Mucosa of descending colon (tissue), 3 donors: ENCODE results near the gene ZNF140. TPM values are rescaled to one million over a fixed set of nuclear protein-coding genes. Genes with fewer than 3 reads are reported as not detected.

Experiments used
- ATAC-seq: fragments of 200-7000 bp; cut with Tn5 transposase; one replicate; pipeline ENCODE4 v1.9.1; 2020; ENCODE audit warnings: mild to moderate bottlenecking, moderate library complexity
- DNase-seq, 3 donors: peaks; one replicate each; pipeline ENCODE4 v3.0.0-alpha.2; 2020
- H3K36me3 ChIP-seq: fragments of 200-600 bp; one replicate; pipeline ENCODE4 v1.8.0; 2021; ENCODE audit warnings: low read depth, mild to moderate bottlenecking
- H3K4me1 ChIP-seq: fragments of 200-600 bp; one replicate; pipeline ENCODE4 v1.8.0; 2021; ENCODE audit warnings: low read depth, mild to moderate bottlenecking
- H3K4me3 ChIP-seq: fragments of 200-600 bp; one replicate; pipeline ENCODE4 v1.8.0; 2021; ENCODE audit warnings: mild to moderate bottlenecking
- H3K9me3 ChIP-seq: fragments of 200-600 bp; one replicate; pipeline ENCODE4 v1.8.0; 2021; ENCODE audit warnings: mild to moderate bottlenecking
- intact Hi-C, 2 donors: fragments of 100-400 bp; cut with DNase I in 1 of 2; cut with micrococcal nuclease in 1 of 2; formaldehyde crosslinking; loops; one replicate each; pipeline versions ENCODE4 v1.11.0 to v1.11.1; 2022; cut with DNase I, micrococcal nuclease
- long read RNA-seq, 2 donors: library from polyadenylated mRNA; unstranded; transcript quantifications; one replicate each; pipeline ENCODE4 v2.0.0, GENCODE V29; 2019 to 2021
- total RNA-seq, 3 donors: library from RNA; stranded (reverse); fragmentation: NEBNext Ultra II Directional in 2 of 3; extraction: Animal tissue kit (Norgen Biotek cat#: 25700) in 2 of 3; gene quantifications; one replicate each; pipeline versions ENCODE4 v1.2.1 to v1.2.4, GENCODE V29; 2021 to 2023
- TF ChIP-seq, protein P1 (sequence below): fragments of 200-600 bp; IDR thresholded peaks from one replicate; pipeline ENCODE4 v1.8.0; 2022; ENCODE audit warnings: antibody characterized with exemption, mild to moderate bottlenecking
- donor health status: DM: no; HTN: no; CAD: no; lungs with moderate emphysema.
- donor health status: DM: no; HTN: no; CAD: no.
- donor health status: DM: no; HTN: yes; CAD: no.

ZNF140 gene
- total RNA-seq = 10 to 100 TPM; 10.7 to 14.1 (median 12.2) TPM
- long read RNA-seq, donor 1, transcript ZNF140-205 (4 exons, 553 nt) = major isoform, 6 of 16 reads
- long read RNA-seq, donor 1, transcript ZNF140-209 (6 exons, 2,328 nt) = minor isoform, 5 of 16 reads
- long read RNA-seq, donor 1, partial matches to known transcripts = 0 of 16 reads
- long read RNA-seq, donor 1, other reads (novel, unspliced or antisense) = 3 of 16 reads
- long read RNA-seq, donor 2, partial matches to known transcripts = 2 of 9 reads
- long read RNA-seq, donor 2, other reads (novel, unspliced or antisense) = 3 of 9 reads

- ATAC-seq (peak; percentile 85), DNase-seq (peak; percentile 96 to 97 (median 96))
- intact Hi-C loops = loop anchor here in 1 of 2 donors (2.0 kb wide), 1 partner anchor 50 kb away; the partner anchor contains the start of genes ZNF10 and ZNF891
- H3K4me3 ChIP-seq = peak within 1 kb of the TSS; percentile 59
- H3K9me3 ChIP-seq = peaks cover 81% of the 10 kb centered on the region
- no peaks in the 10 kb centered on the region for H3K4me1 ChIP-seq
- H3K36me3 ChIP-seq = peaks cover 20% of the 10 kb centered on the region
- TF ChIP-seq, protein P1, sequence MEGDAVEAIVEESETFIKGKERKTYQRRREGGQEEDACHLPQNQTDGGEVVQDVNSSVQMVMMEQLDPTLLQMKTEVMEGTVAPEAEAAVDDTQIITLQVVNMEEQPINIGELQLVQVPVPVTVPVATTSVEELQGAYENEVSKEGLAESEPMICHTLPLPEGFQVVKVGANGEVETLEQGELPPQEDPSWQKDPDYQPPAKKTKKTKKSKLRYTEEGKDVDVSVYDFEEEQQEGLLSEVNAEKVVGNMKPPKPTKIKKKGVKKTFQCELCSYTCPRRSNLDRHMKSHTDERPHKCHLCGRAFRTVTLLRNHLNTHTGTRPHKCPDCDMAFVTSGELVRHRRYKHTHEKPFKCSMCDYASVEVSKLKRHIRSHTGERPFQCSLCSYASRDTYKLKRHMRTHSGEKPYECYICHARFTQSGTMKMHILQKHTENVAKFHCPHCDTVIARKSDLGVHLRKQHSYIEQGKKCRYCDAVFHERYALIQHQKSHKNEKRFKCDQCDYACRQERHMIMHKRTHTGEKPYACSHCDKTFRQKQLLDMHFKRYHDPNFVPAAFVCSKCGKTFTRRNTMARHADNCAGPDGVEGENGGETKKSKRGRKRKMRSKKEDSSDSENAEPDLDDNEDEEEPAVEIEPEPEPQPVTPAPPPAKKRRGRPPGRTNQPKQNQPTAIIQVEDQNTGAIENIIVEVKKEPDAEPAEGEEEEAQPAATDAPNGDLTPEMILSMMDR = peak; percentile 5
These were observed at the start of gene ZNF140 for GRCh38 chr12:133080368-133081158. ZNF140 (plus strand) TSS chr12:133080923; CDS start chr12:133081321, 398 bp downstream.

- TF ChIP-seq, protein P1 = no peak
- Histone ChIP-seq H3K4me1 (peaks cover 5% of the 10 kb centered on the region), H3K36me3 (no peaks in the 10 kb centered on the region), H3K9me3 (peaks cover 54% of the 10 kb centered on the region), H3K4me3 (peak within 1 kb of the TSS; percentile 67)
- intact Hi-C loops = no loop called here
- DNase-seq = peak; percentile 94 to 98 (median 96)
- ATAC-seq = peak; percentile 99
These were observed 43.3 kb upstream of the ZNF140 start, which contains the start of gene ZNF84 for GRCh38 chr12:133037207-133038005. ZNF84 (plus strand) TSS chr12:133037509; CDS start chr12:133041468, 3,959 bp downstream.

DNA sequence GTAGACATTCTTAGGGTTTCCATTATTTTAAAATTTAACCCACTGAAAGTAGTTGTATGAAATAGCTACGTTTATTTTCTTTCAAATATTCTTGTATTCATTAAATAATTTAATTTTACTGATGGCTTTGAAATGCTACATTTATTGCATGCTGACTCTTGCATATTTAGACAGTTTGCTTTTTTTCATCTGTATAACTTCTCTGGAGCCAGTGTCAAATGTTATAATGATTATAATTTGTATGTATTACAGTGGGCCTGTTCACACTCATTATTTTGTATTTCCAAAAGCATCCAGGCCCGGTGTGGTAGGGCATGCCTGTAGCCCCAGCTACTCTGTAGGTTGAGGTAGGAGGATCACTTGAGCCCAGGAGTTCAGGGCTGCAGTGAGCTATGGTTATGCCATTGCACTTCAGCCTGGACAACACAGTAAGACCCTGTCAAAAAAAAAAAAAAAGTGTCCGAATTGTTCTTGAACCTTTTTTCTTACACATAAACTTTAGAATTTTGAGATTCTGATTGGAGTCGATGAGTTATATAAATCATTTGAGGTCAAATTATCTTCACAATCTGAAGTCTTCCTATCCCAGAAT, 42.5 kb upstream of the ZNF140 start:
- no peak for ATAC-seq
- TF ChIP-seq, protein P1 = no peak
- H3K4me1 ChIP-seq = peaks cover 5% of the 10 kb centered on the region
- H3K9me3 ChIP-seq = peaks cover 59% of the 10 kb centered on the region
- H3K36me3 ChIP-seq = peaks cover 5% of the 10 kb centered on the region
- intact Hi-C loops = no loop called here
- H3K4me3 ChIP-seq = peak overlapping the region; percentile 67
- no peak for DNase-seq

DNA sequence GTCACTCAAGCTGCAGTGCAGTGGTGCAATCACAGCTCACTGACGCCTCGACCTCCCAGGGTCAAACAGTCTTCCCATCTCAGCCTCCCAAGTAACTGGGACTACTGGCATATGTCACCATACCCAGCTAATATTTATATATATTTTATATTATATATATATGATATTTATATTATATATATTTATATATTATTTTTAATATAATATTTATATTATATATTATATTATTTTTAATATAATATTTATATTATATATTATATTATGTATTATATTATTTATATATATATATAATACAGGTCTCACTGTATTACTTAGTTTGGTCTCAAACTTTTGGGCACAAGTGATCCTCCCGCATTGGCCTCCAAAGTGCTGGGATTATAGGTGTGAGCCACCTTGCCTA, 34.0 kb upstream of the ZNF140 start:
- peaks cover 38% of the 10 kb centered on the region for H3K36me3 ChIP-seq
- intact Hi-C loops = no loop called here
- DNase-seq = no peak
- peaks cover 98% of the 10 kb centered on the region for H3K9me3 ChIP-seq
- H3K4me3 ChIP-seq = no peak overlapping the region
- H3K4me1 ChIP-seq = no peaks in the 10 kb centered on the region
- ATAC-seq = no peak
- TF ChIP-seq, protein P1 = no peak

GRCh38 chr12:133057446-133057845, 23.3 kb upstream of the ZNF140 start:
- peaks cover 100% of the 10 kb centered on the region for H3K9me3 ChIP-seq

More at GRCh38 chr12:133057446-133057845, 23.3 kb upstream of the ZNF140 start:
- Histone ChIP-seq H3K4me3 (no peak overlapping the region), H3K4me1 (no peaks in the 10 kb centered on the region), H3K36me3 (peaks cover 15% of the 10 kb centered on the region)
- TF ChIP-seq, protein P1 = no peak
- DNase-seq = no peak
- intact Hi-C loops = no loop called here
- ATAC-seq = no peak
